ENCODE data around the gene SH3GLB2. TPM values are rescaled to one million over a fixed set of nuclear protein-coding genes. Genes with fewer than 3 reads are reported as not detected.

SH3GLB2 gene
- total and polyA plus RNA-seq, 2 of the 8 experiments (the other 6 are each of a cell fraction or from before 2014, with no cell fraction given): 52.7 to 79.9 TPM

DNA sequence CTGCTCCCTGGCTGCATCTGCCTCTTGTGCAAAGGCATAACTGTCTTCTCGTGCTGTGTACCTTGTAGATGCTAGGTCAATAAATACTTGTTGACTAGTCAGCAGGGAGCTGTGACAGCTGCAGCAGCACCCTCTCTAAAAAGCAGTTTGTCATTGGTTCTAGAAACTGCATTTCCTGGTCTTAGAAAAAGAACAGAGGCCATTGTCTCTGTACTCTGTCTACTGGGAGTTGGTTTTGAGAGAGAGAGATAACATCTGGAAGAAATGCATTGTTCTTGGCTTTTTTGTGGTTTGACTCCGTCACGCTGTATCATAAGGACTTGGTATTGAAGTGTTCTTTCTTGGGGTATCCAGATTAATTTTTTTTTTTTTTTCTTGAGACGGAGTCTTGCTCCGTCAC is 32.3 kb downstream of the SH3GLB2 start:
- H3K9ac ChIP-seq (replicated peaks in 1 of 4; ENCODE audit: extremely low read depth in 1 of 4, low read depth in 3 of 4, low read length in 3 of 4): no peak overlapping the region
- ChIA-PET CTCF (ENCODE audit: partially characterized antibody) (interaction anchor here (7.4 kb wide), 1 partner anchor 12 kb away, joined by 67 read pairs; no protein-coding TSS in a partner anchor), POLR2A (ENCODE audit: partially characterized antibody) (interaction anchor here (0.5 to 1.5 kb wide), 4 partner anchors 10 to 44 kb away, joined by 3 to 6 read pairs (median 4); no protein-coding TSS in a partner anchor)
- H3K23ac ChIP-seq (ENCODE audit: insufficient read length): no peak overlapping the region
- no peaks in the 10 kb centered on the region for H3K23me2 ChIP-seq (ENCODE audit: low read depth, low read length)
- no peaks in the 10 kb centered on the region for H3K79me1 ChIP-seq (ENCODE audit: low read depth, low read length)
- H4K8ac ChIP-seq (ENCODE audit: extremely low read depth, insufficient read depth, low read length): no peak overlapping the region
- H3K27ac ChIP-seq (ENCODE audit: low read depth, low read length): no peak overlapping the region
- H4K91ac ChIP-seq (replicated peaks; ENCODE audit: insufficient read length, low read length): no peak overlapping the region
- H2BK15ac ChIP-seq (ENCODE audit: low read length): no peak overlapping the region
- TF ChIP-seq MAFK (IDR thresholded peaks at IDR 0.05; ENCODE audit: low read depth, low read length): no peak
- no peak for TF ChIP-seq CTBP2 (IDR thresholded peaks at IDR 0.05; ENCODE audit: borderline replicate concordance, insufficient read depth, insufficient read length, low read length)
- no peak for TF ChIP-seq SIN3A (conservative IDR thresholded peaks at IDR 0.05 in 1 of 2, IDR thresholded peaks at IDR 0.05 in 1 of 2; ENCODE audit: low read depth in 1 of 2, low read length in 2 of 2)
- no peak for TF ChIP-seq CBX8 (IDR thresholded peaks at IDR 0.05; ENCODE audit: borderline replicate concordance, low read depth, low read length)
- TF ChIP-seq RXRA (IDR thresholded peaks at IDR 0.05; ENCODE audit: insufficient read depth, low read depth, low read length): no peak
- TF ChIP-seq CBX5 (IDR thresholded peaks at IDR 0.05; ENCODE audit: low read depth, low read length): no peak
- TF ChIP-seq JUN (IDR thresholded peaks at IDR 0.05; ENCODE audit: low read depth, low read length): no peak
- no peak for TF ChIP-seq JUND (IDR thresholded peaks at IDR 0.05; ENCODE audit: low read length)
- no peak for TF ChIP-seq ASH2L (IDR thresholded peaks at IDR 0.05; ENCODE audit: low read length)
- TF ChIP-seq SIRT6 (IDR thresholded peaks at IDR 0.05; ENCODE audit: low read length): no peak
- H3K36me3 ChIP-seq (ENCODE audit: control insufficient read depth in 2 of 4, insufficient read depth in 4 of 4, low read length in 3 of 4): peaks cover 40 to 71% (median 67%) of the 10 kb centered on the region in 4 experiments
- no peak overlapping the region for H2AFZ ChIP-seq (ENCODE audit: low read length)
- no peak overlapping the region for H3K56ac ChIP-seq (replicated peaks; ENCODE audit: insufficient read length, low read depth, low read length)
- no peaks in the 10 kb centered on the region for H3K27me3 ChIP-seq (replicated peaks in 1 of 4; ENCODE audit: control insufficient read depth in 3 of 4, extremely low read depth in 1 of 4, insufficient read depth in 3 of 4, low read length in 3 of 4)
- peaks cover 0 to 3% of the 10 kb centered on the region in 2 experiments for H4K20me1 ChIP-seq (replicated peaks in 1 of 2; ENCODE audit: control insufficient read depth in 1 of 2, insufficient read depth in 2 of 2, low read length in 2 of 2)
- H3K18ac ChIP-seq (ENCODE audit: extremely low read depth, low read length): no peak overlapping the region
- H3K14ac ChIP-seq (ENCODE audit: insufficient read length): no peak overlapping the region
- no peaks in the 10 kb centered on the region for H3K4me1 ChIP-seq (replicated peaks in 1 of 4; ENCODE audit: control insufficient read depth in 3 of 4, insufficient read depth in 4 of 4, low read length in 3 of 4)
- no peak overlapping the region for H2BK12ac ChIP-seq (ENCODE audit: low read depth, low read length)
- no peak overlapping the region; the same call in 1 of the 2 replicates for H2BK5ac ChIP-seq (ENCODE audit: low read depth, low read length)
- no peak overlapping the region for H3K4me3 ChIP-seq (ENCODE audit: extremely low read depth in 1 of 4, insufficient read depth in 2 of 4, low read depth in 3 of 4, low read length in 4 of 4)
- FAIRE-seq (no peak), DNase-seq (ENCODE audit: low read depth in 1 of 2, low spot score in 2 of 2) (no peak)
- no peak overlapping the region for H3K4me2 ChIP-seq (ENCODE audit: insufficient read depth in 1 of 2, low read depth in 2 of 2, low read length in 2 of 2)
- no peaks in the 10 kb centered on the region for H3K9me3 ChIP-seq (ENCODE audit: insufficient read depth in 2 of 2, low read depth in 1 of 2, low read length in 1 of 2)
- H2BK120ac ChIP-seq (replicated peaks; ENCODE audit: low read depth, low read length): no peak overlapping the region
- 97% methylated on average over 5 of the region's 5 CpGs; no CpG with 5 or more reads in 1 of the 2 experiments for WGBS, 2 experiments (ENCODE audit: extremely low coverage in 1 of 2, insufficient coverage in 1 of 2, insufficient read length in 1 of 2, insufficient replicate concordance in 2 of 2, low coverage in 1 of 2, low lambda C conversion rate in 2 of 2, missing lambda C conversion rate in 1 of 2)
- no peak overlapping the region for H2BK20ac ChIP-seq (ENCODE audit: low read length)
- H3K79me2 ChIP-seq (ENCODE audit: control insufficient read depth in 1 of 2, insufficient read depth in 2 of 2, low read length in 2 of 2): no peaks in the 10 kb centered on the region
- no peak overlapping the region for H2AK5ac ChIP-seq (ENCODE audit: low read depth, low read length)
- no peak overlapping the region for H3K4ac ChIP-seq (replicated peaks; ENCODE audit: insufficient read length, low read depth, low read length)
- no peak overlapping the region for H4K5ac ChIP-seq (ENCODE audit: insufficient read length, low read depth, low read length)
